Transverse colon (tissue), 4 donors: Measurements from ENCODE around the gene TTC28.

Experiments used
- CTCF ChIP-seq, 5 experiments: fragments of 200-600 bp in 3 of 5; fragments of 450-650 bp in 2 of 5; sonication (generic) in 3 of 5; IDR thresholded peaks; 1 replicate in 2 of 5; 2 replicates in 3 of 5; pipeline ENCODE4 v1.5.1; 2016 to 2017; ENCODE audit warnings: antibody characterized with exemption in 5 of 5, inconsistent platforms in 3 of 5, mild to moderate bottlenecking in 2 of 5, moderate library complexity in 1 of 5
- POLR2A ChIP-seq: fragments of 450-650 bp; IDR thresholded peaks from one replicate; pipeline ENCODE4 v1.6.1; 2016; ENCODE audit warnings: antibody characterized with exemption, mild to moderate bottlenecking, moderate library complexity
- POLR2AphosphoS5 ChIP-seq, 3 donors: sonication (generic); formaldehyde crosslinking; IDR thresholded peaks; one replicate each; pipeline ENCODE4 v1.6.1; 2016; ENCODE audit warnings: antibody characterized with exemption in 3 of 3

DNA sequence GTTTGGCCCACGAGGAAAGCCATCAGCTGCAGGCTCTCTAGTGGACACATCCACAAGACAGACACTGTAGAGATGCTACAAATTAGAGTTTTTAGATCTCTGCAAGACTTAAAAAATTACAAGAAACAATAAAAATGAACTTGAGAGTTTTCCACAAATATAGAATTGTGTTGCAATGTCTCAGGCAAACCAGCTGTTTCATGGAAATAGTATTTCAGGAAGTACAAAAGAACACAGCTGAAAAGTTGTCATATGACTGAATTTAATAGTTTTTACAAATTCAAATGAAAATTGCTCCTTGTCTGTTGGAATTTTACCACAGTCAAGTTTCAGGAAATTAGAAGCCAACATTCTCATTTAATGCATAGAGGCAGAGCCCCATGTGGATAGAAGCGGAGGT lies 576.0 kb downstream of the TTC28 start:
- no peak for TF ChIP-seq CTCF (IDR thresholded peaks at IDR 0.05)
- no peak for TF ChIP-seq POLR2A
- no peak for TF ChIP-seq POLR2AphosphoS5 (IDR thresholded peaks at IDR 0.05)
